ENCODE measurements around the gene EEF1AKMT2.

- no peak for TF ChIP-seq CTCF (conservative IDR thresholded peaks at IDR 0.05)
- TF ChIP-seq EZH2 (IDR thresholded peaks at IDR 0.05; ENCODE audit: low read depth), result no peak
Observed at GRCh38 chr10:124715439-124715838, 76.2 kb downstream of the EEF1AKMT2 start.

All from PC-9 (cell line).